Measurements from ENCODE around the gene PPP3R2. TPM values are rescaled to one million over a fixed set of nuclear protein-coding genes. Genes with fewer than 3 reads are reported as not detected.

The PPP3R2 gene
- total RNA-seq, 1 donor from 2014 or later: not detected

DNA sequence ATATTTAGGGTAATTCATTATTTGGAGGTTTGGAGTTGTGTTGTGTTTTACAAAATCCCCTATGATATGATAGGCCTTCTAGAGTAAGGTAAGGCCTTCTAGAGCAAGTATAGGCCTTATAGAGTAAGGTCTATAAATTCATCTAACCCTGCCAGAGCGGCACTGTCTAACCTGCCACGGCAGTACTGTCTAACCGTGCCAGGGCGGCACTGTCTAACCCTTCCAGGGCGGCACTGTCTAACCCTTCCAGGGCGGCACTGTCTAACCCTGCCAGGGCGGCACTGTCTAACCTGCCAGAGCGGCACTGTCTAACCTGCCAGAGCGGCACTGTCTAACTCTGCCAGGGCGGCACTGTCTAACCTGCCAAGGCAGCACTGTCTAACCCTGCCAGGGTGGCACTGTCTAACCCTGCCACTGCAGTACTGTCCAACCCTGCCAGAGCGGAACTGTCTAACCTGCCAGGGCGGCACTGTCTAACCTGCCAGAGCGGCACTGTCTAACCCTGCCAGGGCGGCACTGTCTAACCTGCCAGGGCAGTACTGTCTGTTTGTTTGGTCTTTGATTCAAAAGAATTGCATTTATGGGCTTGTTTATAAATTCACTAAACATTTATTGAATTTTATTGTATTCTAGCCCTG is 51.6 kb downstream of the PPP3R2 start:
- Histone ChIP-seq H3K4me1 (no peaks in the 10 kb centered on the region), H3K9ac (no peak overlapping the region), H3K4me3 (no peak overlapping the region), H4K20me1 (ENCODE audit: low read depth) (peaks cover 21% of the 10 kb centered on the region), H3K27ac (no peak overlapping the region), H3F3A (ENCODE audit: low read depth) (no peaks in the 10 kb centered on the region), H3K79me2 (ENCODE audit: low read depth) (peaks cover 11% of the 10 kb centered on the region), H3K9me3 (ENCODE audit: low read depth) (no peaks in the 10 kb centered on the region), H3K4me2 (no peak overlapping the region), H2AFZ (replicated peaks) (no peak overlapping the region), H3K27me3 (no peaks in the 10 kb centered on the region), H3K36me3 (peaks cover 32% of the 10 kb centered on the region)
- DNase-seq (ENCODE audit: low spot score): no peak
- Mint-ChIP-seq H3K4me1 (no peaks in the 10 kb centered on the region), H3K36me3 (peaks cover 23% of the 10 kb centered on the region), H3K27ac (no peak overlapping the region), H3K9me3 (no peaks in the 10 kb centered on the region), H3K27me3 (ENCODE audit: insufficient read depth, low read depth) (peaks cover 2% of the 10 kb centered on the region), H3K4me3 (no peak overlapping the region)
- TF ChIP-seq, protein P1, sequence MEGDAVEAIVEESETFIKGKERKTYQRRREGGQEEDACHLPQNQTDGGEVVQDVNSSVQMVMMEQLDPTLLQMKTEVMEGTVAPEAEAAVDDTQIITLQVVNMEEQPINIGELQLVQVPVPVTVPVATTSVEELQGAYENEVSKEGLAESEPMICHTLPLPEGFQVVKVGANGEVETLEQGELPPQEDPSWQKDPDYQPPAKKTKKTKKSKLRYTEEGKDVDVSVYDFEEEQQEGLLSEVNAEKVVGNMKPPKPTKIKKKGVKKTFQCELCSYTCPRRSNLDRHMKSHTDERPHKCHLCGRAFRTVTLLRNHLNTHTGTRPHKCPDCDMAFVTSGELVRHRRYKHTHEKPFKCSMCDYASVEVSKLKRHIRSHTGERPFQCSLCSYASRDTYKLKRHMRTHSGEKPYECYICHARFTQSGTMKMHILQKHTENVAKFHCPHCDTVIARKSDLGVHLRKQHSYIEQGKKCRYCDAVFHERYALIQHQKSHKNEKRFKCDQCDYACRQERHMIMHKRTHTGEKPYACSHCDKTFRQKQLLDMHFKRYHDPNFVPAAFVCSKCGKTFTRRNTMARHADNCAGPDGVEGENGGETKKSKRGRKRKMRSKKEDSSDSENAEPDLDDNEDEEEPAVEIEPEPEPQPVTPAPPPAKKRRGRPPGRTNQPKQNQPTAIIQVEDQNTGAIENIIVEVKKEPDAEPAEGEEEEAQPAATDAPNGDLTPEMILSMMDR (IDR thresholded peaks at IDR 0.05): no peak
- TF ChIP-seq EZH2phosphoT487 (IDR thresholded peaks at IDR 0.05) (no peak), EZH2 (IDR thresholded peaks at IDR 0.05) (no peak)

Other genes with a start within 250 kb of the PPP3R2 start
- gene BAAT, start 210.0 kb downstream of the PPP3R2 start, total RNA-seq (ENCODE audit: low replicate concordance): 0.09 and 0.15 TPM in 2 replicates
- 28.2 and 42.7 TPM in 2 replicates for gene MRPL50, start 196.4 kb downstream of the PPP3R2 start, total RNA-seq (ENCODE audit: low replicate concordance)
- 25.9 and 40.2 TPM in 2 replicates for gene ZNF189, start 196.1 kb downstream of the PPP3R2 start, total RNA-seq (ENCODE audit: low replicate concordance)
- gene ALDOB, start 159.2 kb downstream of the PPP3R2 start, total RNA-seq (ENCODE audit: low replicate concordance): not detected in 2 replicates
- gene RNF20, start 61.1 kb downstream of the PPP3R2 start, total RNA-seq (ENCODE audit: low replicate concordance): 32.2 and 37.0 TPM in 2 replicates
- gene GRIN3A, start 143.7 kb upstream of the PPP3R2 start, total RNA-seq (ENCODE audit: low replicate concordance): not detected in 2 replicates